GM19023 (cell line): ENCODE data around the gene ACBD5.

Experiments used
- ATAC-seq: cut with Tn5 transposase; IDR thresholded peaks from one replicate; pipeline ENCODE4 v1.9.1; 2021; ENCODE audit warnings: mild to moderate bottlenecking, moderate library complexity; ENCODE audit not compliant: unreplicated experiment

The ACBD5 gene

DNA sequence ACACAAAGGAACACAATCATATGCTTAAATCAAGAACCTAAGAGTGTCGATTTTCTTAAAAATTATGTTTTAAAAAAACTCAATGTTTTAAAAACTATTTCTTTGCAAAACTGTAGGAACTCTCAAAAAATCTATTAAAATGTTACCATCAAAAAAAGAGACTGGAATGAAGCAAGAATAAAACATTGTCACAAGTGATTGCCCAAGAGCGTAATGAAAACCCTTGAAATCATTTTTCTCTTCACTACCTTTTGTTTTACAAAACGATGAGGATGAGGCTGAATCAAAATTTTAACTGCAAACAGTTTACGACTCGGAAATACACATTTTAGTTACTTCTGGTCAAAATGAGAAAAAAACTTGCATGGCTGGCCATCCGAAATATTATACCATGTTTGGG is 87.3 kb downstream of the ACBD5 start:
- ATAC-seq: no peak

DNA sequence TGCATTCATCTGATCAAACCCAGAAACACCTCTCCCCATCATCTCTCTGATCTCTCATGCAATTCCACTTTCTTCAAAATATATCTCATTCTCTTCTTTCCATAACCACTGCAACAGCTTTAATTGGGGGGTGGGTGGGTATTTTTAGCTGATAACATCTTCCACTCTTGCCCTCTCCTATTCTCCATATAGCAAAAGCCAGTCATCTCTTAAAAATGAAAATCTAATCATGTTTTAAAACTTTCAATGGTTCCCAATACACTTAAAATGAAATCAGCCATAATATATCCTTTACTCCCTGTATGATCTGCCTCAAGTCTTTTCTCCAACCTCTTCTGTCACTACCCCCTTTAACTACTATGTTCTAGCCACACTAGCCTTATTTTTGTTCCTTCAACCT is 87.9 kb downstream of the ACBD5 start:
- no peak for ATAC-seq

DNA sequence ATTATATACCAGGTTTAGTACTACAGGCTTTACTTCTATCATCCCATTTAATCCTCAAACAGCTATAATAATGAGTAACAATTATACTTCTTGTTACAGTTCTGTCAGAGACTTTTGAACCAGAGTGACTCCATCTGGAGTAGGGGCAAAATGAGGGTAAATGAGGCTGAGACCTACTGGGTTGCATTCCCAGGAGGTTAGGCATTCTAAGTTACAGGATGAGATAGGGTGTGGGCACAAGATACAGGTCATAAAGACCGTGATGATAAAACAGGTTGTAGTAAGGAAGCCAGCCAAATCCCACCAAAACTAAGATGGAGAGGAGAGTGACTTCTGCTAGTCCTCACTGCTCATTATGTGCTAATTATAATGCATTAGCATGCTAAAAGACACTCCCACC is 90.3 kb downstream of the ACBD5 start:
- no peak for ATAC-seq

DNA sequence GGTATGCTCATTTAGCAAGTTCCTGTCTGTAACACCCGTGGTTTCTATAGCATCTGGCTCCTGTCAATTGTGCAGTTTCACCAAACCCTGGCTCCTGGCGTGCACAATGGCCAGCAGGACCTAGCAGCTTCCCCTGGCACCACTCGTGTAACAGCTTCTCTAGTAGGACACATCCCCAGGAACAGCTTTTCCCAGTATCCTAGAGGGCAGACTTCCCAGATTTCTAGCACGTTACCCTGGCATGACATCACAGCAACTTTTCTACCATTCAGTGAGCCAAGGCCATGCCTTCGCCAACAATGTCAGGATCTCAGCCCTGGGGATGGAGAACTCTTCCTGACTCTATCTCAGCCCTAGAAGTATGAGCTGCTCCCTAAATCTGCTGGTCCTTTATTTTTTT is 92.9 kb downstream of the ACBD5 start:
- ATAC-seq: no peak

DNA sequence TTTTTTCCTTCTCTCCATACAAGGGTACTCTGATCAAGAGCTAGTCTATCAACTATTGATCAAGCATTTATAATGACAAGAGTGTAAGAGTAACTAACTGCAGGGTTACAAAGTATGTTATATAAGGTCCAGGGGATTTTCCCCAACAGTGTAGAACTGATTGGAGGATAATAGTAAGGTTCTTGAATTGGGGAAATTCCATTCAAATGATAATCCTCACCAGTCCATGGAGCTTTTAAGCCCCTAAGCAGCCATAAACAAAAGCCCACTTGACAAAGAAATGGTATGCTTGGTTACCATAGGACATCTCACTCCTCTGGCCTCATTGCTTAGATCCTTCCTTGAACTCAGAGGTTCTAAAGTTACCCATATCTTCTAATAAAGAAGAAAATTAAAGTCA is 94.7 kb downstream of the ACBD5 start:
- ATAC-seq: no peak
